Activated naive CD4-positive, alpha-beta T cell treated with anti-CD3 and anti-CD28 coated beads, Interleukin-2, amount 50 U/mL, for 24 hours (primary cell): Measurements from ENCODE around the gene NLRP9.

Source experiments
- H3K27ac Mint-ChIP-seq: one replicate; pipeline ENCODE4 v1.8.0; 2021; ENCODE audit warnings: mild to moderate bottlenecking, mixed read lengths
- H3K27me3 Mint-ChIP-seq: one replicate; pipeline ENCODE4 v1.8.0; 2021; ENCODE audit warnings: mixed read lengths
- H3K36me3 Mint-ChIP-seq: one replicate; pipeline ENCODE4 v1.8.0; 2021; ENCODE audit warnings: mixed read lengths
- H3K4me1 Mint-ChIP-seq: one replicate; pipeline ENCODE4 v1.8.0; 2021; ENCODE audit warnings: mixed read lengths
- H3K4me3 Mint-ChIP-seq: one replicate; pipeline ENCODE4 v1.8.0; 2021; ENCODE audit warnings: mild to moderate bottlenecking, mixed read lengths
- H3K9me3 Mint-ChIP-seq: one replicate; pipeline ENCODE4 v1.8.0; 2021; ENCODE audit warnings: mixed read lengths

Gene NLRP9

GRCh38 chr19:55717251-55717650 is 21.0 kb downstream of the NLRP9 start:
- Mint-ChIP-seq H3K4me3 (no peak overlapping the region), H3K9me3 (peaks cover 6% of the 10 kb centered on the region), H3K27me3 (peaks cover 37% of the 10 kb centered on the region), H3K36me3 (peaks cover 6% of the 10 kb centered on the region), H3K4me1 (no peaks in the 10 kb centered on the region), H3K27ac (no peak overlapping the region)

- Mint-ChIP-seq H3K27me3 (peaks cover 34% of the 10 kb centered on the region), H3K27ac (no peak overlapping the region), H3K9me3 (no peaks in the 10 kb centered on the region), H3K4me1 (no peaks in the 10 kb centered on the region), H3K36me3 (peaks cover 3% of the 10 kb centered on the region), H3K4me3 (no peak overlapping the region)
These were observed 21.7 kb downstream of the NLRP9 start for GRCh38 chr19:55716531-55716930.

- no peak overlapping the region for H3K4me3 Mint-ChIP-seq
- no peaks in the 10 kb centered on the region for H3K4me1 Mint-ChIP-seq
- H3K36me3 Mint-ChIP-seq: no peaks in the 10 kb centered on the region
- H3K27ac Mint-ChIP-seq: no peak overlapping the region
- no peaks in the 10 kb centered on the region for H3K9me3 Mint-ChIP-seq
- peaks cover 10% of the 10 kb centered on the region for H3K27me3 Mint-ChIP-seq
These were observed 25.2 kb downstream of the NLRP9 start for GRCh38 chr19:55712804-55713631.

- Mint-ChIP-seq H3K27me3 (peaks cover 4% of the 10 kb centered on the region), H3K36me3 (no peaks in the 10 kb centered on the region), H3K27ac (no peak overlapping the region), H3K4me1 (no peaks in the 10 kb centered on the region), H3K9me3 (no peaks in the 10 kb centered on the region), H3K4me3 (no peak overlapping the region)
These were observed 26.5 kb downstream of the NLRP9 start for GRCh38 chr19:55711719-55712118.

- no peaks in the 10 kb centered on the region for H3K9me3 Mint-ChIP-seq
- no peak overlapping the region for H3K4me3 Mint-ChIP-seq
- no peaks in the 10 kb centered on the region for H3K4me1 Mint-ChIP-seq
- no peaks in the 10 kb centered on the region for H3K27me3 Mint-ChIP-seq
- H3K27ac Mint-ChIP-seq: no peak overlapping the region
- H3K36me3 Mint-ChIP-seq: peaks cover 4% of the 10 kb centered on the region
These were observed 32.2 kb downstream of the NLRP9 start for GRCh38 chr19:55705972-55706371.

GRCh38 chr19:55704494-55705245 is 33.5 kb downstream of the NLRP9 start:
- H3K4me1 Mint-ChIP-seq: no peaks in the 10 kb centered on the region
- no peak overlapping the region for H3K27ac Mint-ChIP-seq
- no peaks in the 10 kb centered on the region for H3K27me3 Mint-ChIP-seq
- H3K36me3 Mint-ChIP-seq: peaks cover 4% of the 10 kb centered on the region
- no peak overlapping the region for H3K4me3 Mint-ChIP-seq
- no peaks in the 10 kb centered on the region for H3K9me3 Mint-ChIP-seq

- H3K4me1 Mint-ChIP-seq: no peaks in the 10 kb centered on the region
- H3K36me3 Mint-ChIP-seq: peaks cover 4% of the 10 kb centered on the region
- no peaks in the 10 kb centered on the region for H3K9me3 Mint-ChIP-seq
- no peaks in the 10 kb centered on the region for H3K27me3 Mint-ChIP-seq
- H3K4me3 Mint-ChIP-seq: no peak overlapping the region
- H3K27ac Mint-ChIP-seq: no peak overlapping the region
These were observed 34.4 kb downstream of the NLRP9 start for GRCh38 chr19:55703790-55704215.

- no peak overlapping the region for H3K27ac Mint-ChIP-seq
- no peaks in the 10 kb centered on the region for H3K9me3 Mint-ChIP-seq
- no peak overlapping the region for H3K4me3 Mint-ChIP-seq
- no peaks in the 10 kb centered on the region for H3K4me1 Mint-ChIP-seq
- H3K36me3 Mint-ChIP-seq: peaks cover 6% of the 10 kb centered on the region
- no peaks in the 10 kb centered on the region for H3K27me3 Mint-ChIP-seq
These were observed 36.0 kb downstream of the NLRP9 start for GRCh38 chr19:55702131-55702627.

- Mint-ChIP-seq H3K27me3 (no peaks in the 10 kb centered on the region), H3K9me3 (no peaks in the 10 kb centered on the region), H3K4me1 (no peaks in the 10 kb centered on the region), H3K4me3 (no peak overlapping the region), H3K27ac (no peak overlapping the region), H3K36me3 (peaks cover 6% of the 10 kb centered on the region)
These were observed 37.4 kb downstream of the NLRP9 start for GRCh38 chr19:55700813-55701212.

- H3K4me3 Mint-ChIP-seq: no peak overlapping the region
- no peaks in the 10 kb centered on the region for H3K27me3 Mint-ChIP-seq
- H3K9me3 Mint-ChIP-seq: no peaks in the 10 kb centered on the region
- H3K36me3 Mint-ChIP-seq: peaks cover 4% of the 10 kb centered on the region
- no peaks in the 10 kb centered on the region for H3K4me1 Mint-ChIP-seq
- no peak overlapping the region for H3K27ac Mint-ChIP-seq
These were observed 39.0 kb downstream of the NLRP9 start for GRCh38 chr19:55699221-55699620.

GRCh38 chr19:55698256-55698655 is 39.9 kb downstream of the NLRP9 start:
- Mint-ChIP-seq H3K4me1 (no peaks in the 10 kb centered on the region), H3K9me3 (no peaks in the 10 kb centered on the region), H3K27ac (no peak overlapping the region), H3K4me3 (no peak overlapping the region), H3K27me3 (no peaks in the 10 kb centered on the region), H3K36me3 (peaks cover 4% of the 10 kb centered on the region)

GRCh38 chr19:55697698-55698097 is 40.5 kb downstream of the NLRP9 start:
- H3K36me3 Mint-ChIP-seq: peaks cover 4% of the 10 kb centered on the region
- H3K4me1 Mint-ChIP-seq: no peaks in the 10 kb centered on the region
- H3K27ac Mint-ChIP-seq: no peak overlapping the region
- no peaks in the 10 kb centered on the region for H3K27me3 Mint-ChIP-seq
- no peaks in the 10 kb centered on the region for H3K9me3 Mint-ChIP-seq
- H3K4me3 Mint-ChIP-seq: no peak overlapping the region

GRCh38 chr19:55697069-55697440 is 41.1 kb downstream of the NLRP9 start:
- H3K27me3 Mint-ChIP-seq: no peaks in the 10 kb centered on the region
- H3K27ac Mint-ChIP-seq: no peak overlapping the region
- peaks cover 4% of the 10 kb centered on the region for H3K36me3 Mint-ChIP-seq
- no peaks in the 10 kb centered on the region for H3K4me1 Mint-ChIP-seq
- H3K9me3 Mint-ChIP-seq: no peaks in the 10 kb centered on the region
- no peak overlapping the region for H3K4me3 Mint-ChIP-seq

GRCh38 chr19:55696301-55697068 is 41.7 kb downstream of the NLRP9 start:
- Mint-ChIP-seq H3K4me3 (no peak overlapping the region), H3K9me3 (no peaks in the 10 kb centered on the region), H3K4me1 (no peaks in the 10 kb centered on the region), H3K36me3 (peaks cover 2% of the 10 kb centered on the region), H3K27ac (no peak overlapping the region), H3K27me3 (no peaks in the 10 kb centered on the region)

GRCh38 chr19:55695511-55696290 is 42.5 kb downstream of the NLRP9 start:
- Mint-ChIP-seq H3K27me3 (no peaks in the 10 kb centered on the region), H3K4me3 (no peak overlapping the region), H3K36me3 (peaks cover 2% of the 10 kb centered on the region), H3K9me3 (no peaks in the 10 kb centered on the region), H3K27ac (no peak overlapping the region), H3K4me1 (no peaks in the 10 kb centered on the region)
